ENCODE data around the gene ANKRD40. TPM values are rescaled to one million over a fixed set of nuclear protein-coding genes. Genes with fewer than 3 reads are reported as not detected.

Gene ANKRD40
- total and polyA plus RNA-seq, 9 of the 15 experiments (the other 6 are each of a cell fraction or from before 2014, with no cell fraction given) = 9.0 to 28.9 (median 27.7) TPM

GRCh38 chr17:50664788-50665458 is 42.8 kb downstream of the ANKRD40 start (continued):
- TF ChIP-seq HMG20A (CRISPR knock-in tag; conservative IDR thresholded peaks at IDR 0.05) = no peak
- no peak for TF ChIP-seq ZNF224 (CRISPR knock-in tag; IDR thresholded peaks at IDR 0.05)
- no peak for TF ChIP-seq ELK3 (CRISPR knock-in tag; IDR thresholded peaks at IDR 0.05)
- no peak for TF ChIP-seq ZNF274 (IDR thresholded peaks at IDR 0.05; ENCODE audit: borderline replicate concordance, low read depth, low read length)
- TF ChIP-seq ZNF561 (CRISPR knock-in tag; conservative IDR thresholded peaks at IDR 0.05) = no peak
- TF ChIP-seq ZNF184 (CRISPR knock-in tag; IDR thresholded peaks at IDR 0.05) = no peak
- no peak for TF ChIP-seq RBM14 (IDR thresholded peaks at IDR 0.05; ENCODE audit: borderline replicate concordance, insufficient read depth, low read depth, low read length)
- no peak for TF ChIP-seq ZNF644 (tag; IDR thresholded peaks at IDR 0.05; ENCODE audit: low read depth)
- no peak for TF ChIP-seq POU5F1 (IDR thresholded peaks at IDR 0.05; ENCODE audit: borderline replicate concordance, low read depth, low read length, partially characterized antibody)
- no peak for TF ChIP-seq HDAC6 (IDR thresholded peaks at IDR 0.05; ENCODE audit: low read depth, low read length)
- no peak for TF ChIP-seq ZNF133 (CRISPR knock-in tag; IDR thresholded peaks at IDR 0.05)
- no peak for TF ChIP-seq ASH1L (IDR thresholded peaks at IDR 0.05; ENCODE audit: borderline replicate concordance, low read depth, partially characterized antibody)
- TF ChIP-seq CEBPZ (IDR thresholded peaks at IDR 0.05; ENCODE audit: borderline replicate concordance, low read depth, low read length) = no peak
- TF ChIP-seq FIP1L1 (IDR thresholded peaks at IDR 0.05; ENCODE audit: low read depth, low read length, poor library complexity, severe bottlenecking) = no peak
- no peak for TF ChIP-seq ARID3A (IDR thresholded peaks at IDR 0.05; ENCODE audit: borderline replicate concordance, low read depth, low read length)
- TF ChIP-seq RCOR1 (IDR thresholded peaks at IDR 0.05; ENCODE audit: borderline replicate concordance in 1 of 2, low read depth in 2 of 2, low read length in 2 of 2) = peak in 1 of 2 experiments; percentile 56; a peak in 1 of 4 replicates
- TF ChIP-seq ZNF140 (CRISPR knock-in tag; IDR thresholded peaks at IDR 0.05) = no peak
- no peak for TF ChIP-seq RBBP5 (IDR thresholded peaks at IDR 0.05; ENCODE audit: borderline replicate concordance, insufficient read depth, low read length, poor library complexity, severe bottlenecking)
- peak; percentile 80 for TF ChIP-seq ETV5 (CRISPR knock-in tag; IDR thresholded peaks at IDR 0.05; ENCODE audit: low read depth)
- TF ChIP-seq RBM34 (IDR thresholded peaks at IDR 0.05; ENCODE audit: borderline replicate concordance, insufficient read depth, low read length) = no peak
- no peak for TF ChIP-seq MAZ (CRISPR knock-in tag; conservative IDR thresholded peaks at IDR 0.05 in 1 of 2, IDR thresholded peaks at IDR 0.05 in 1 of 2)
